GM12892 (cell line): ENCODE data around the gene ELOVL5.

Source experiments
- POLR2A ChIP-seq: IDR thresholded peaks from 2 replicates; pipeline ENCODE4 v1.6.1; 2011; ENCODE audit warnings: low read depth, low read length, control low read depth
- TAF1 ChIP-seq: IDR thresholded peaks from 2 replicates; pipeline ENCODE4 v1.6.1; 2011; ENCODE audit warnings: low read depth, mild to moderate bottlenecking, control low read depth, low read length, borderline replicate concordance

- TF ChIP-seq TAF1 (no peak), POLR2A (no peak)
These were observed 54.1 kb downstream of the ELOVL5 start for GRCh38 chr6:53294611-53295010.
